ENCODE measurements around the gene ADAMTS9.

The ADAMTS9 gene

GRCh38 chr3:64612916-64613526, 74.8 kb downstream of the ADAMTS9 start:
- no peak for DNase-seq

- DNase-seq, result no peak
Measured at GRCh38 chr3:64612082-64612860, 75.5 kb downstream of the ADAMTS9 start.

GRCh38 chr3:64608741-64609140, 79.1 kb downstream of the ADAMTS9 start:
- DNase-seq, result no peak

- no peak for DNase-seq
Measured at GRCh38 chr3:64607032-64607551, 80.7 kb downstream of the ADAMTS9 start.

- DNase-seq, result no peak
Measured at GRCh38 chr3:64604313-64604712, 83.5 kb downstream of the ADAMTS9 start.

GRCh38 chr3:64601824-64602223, 86.0 kb downstream of the ADAMTS9 start:
- no peak for DNase-seq

- DNase-seq, result no peak
Measured at GRCh38 chr3:64600246-64600950, 87.4 kb downstream of the ADAMTS9 start.

GRCh38 chr3:64599651-64600050, 88.1 kb downstream of the ADAMTS9 start:
- no peak for DNase-seq

GRCh38 chr3:64595253-64595694, 92.5 kb downstream of the ADAMTS9 start:
- DNase-seq, result no peak

GRCh38 chr3:64594134-64594533, 93.7 kb downstream of the ADAMTS9 start:
- DNase-seq, result no peak

- no peak for DNase-seq
Measured at GRCh38 chr3:64593350-64593749, 94.5 kb downstream of the ADAMTS9 start.

- no peak for DNase-seq
Measured at GRCh38 chr3:64591615-64592014, 96.2 kb downstream of the ADAMTS9 start.

- DNase-seq, result no peak
Measured at GRCh38 chr3:64588380-64588779, 99.4 kb downstream of the ADAMTS9 start.

GRCh38 chr3:64586952-64587351, 100.8 kb downstream of the ADAMTS9 start:
- DNase-seq, result no peak

GRCh38 chr3:64584179-64584578, 103.6 kb downstream of the ADAMTS9 start:
- DNase-seq, result no peak

GRCh38 chr3:64578797-64579196, 109.0 kb downstream of the ADAMTS9 start:
- no peak for DNase-seq

GRCh38 chr3:64578062-64578770, 109.6 kb downstream of the ADAMTS9 start:
- DNase-seq, result no peak

GRCh38 chr3:64576211-64576775, 111.5 kb downstream of the ADAMTS9 start:
- DNase-seq, result no peak

- no peak for DNase-seq
Measured at GRCh38 chr3:64575211-64575844, 112.5 kb downstream of the ADAMTS9 start.

GRCh38 chr3:64574194-64574593, 113.6 kb downstream of the ADAMTS9 start:
- no peak for DNase-seq

GRCh38 chr3:64571982-64572381, 115.8 kb downstream of the ADAMTS9 start:
- no peak for DNase-seq

- DNase-seq, result no peak
Measured at GRCh38 chr3:64568895-64569517, 118.8 kb downstream of the ADAMTS9 start.
